Measurements from ENCODE around the gene TBPL2. TPM values are rescaled to one million over a fixed set of nuclear protein-coding genes. Genes with fewer than 3 reads are reported as not detected.

The TBPL2 gene
- not detected in 2 replicates for total RNA-seq

GRCh38 chr14:55440385-55440784 lies at the start of gene TBPL2:
TSS of gene TBPL2 (minus strand) at chr14:55440616. CDS start at chr14:55440449, 167 bp downstream.

GRCh38 chr14:55411426-55412389 lies 28.7 kb downstream of the TBPL2 start, which contains the start of gene ATG14:
TSS of gene ATG14 (minus strand) at chr14:55411830. CDS start at chr14:55411822, 8 bp downstream.

Other genes with a start within 250 kb of the TBPL2 start
- 2.8 and 10.2 TPM in 2 replicates for gene DLGAP5, start 249.0 kb downstream of the TBPL2 start, total RNA-seq
- 20.6 and 26.7 TPM in 2 replicates for gene FBXO34, start 169.2 kb downstream of the TBPL2 start, total RNA-seq
- 15.6 and 17.5 TPM in 2 replicates for gene ATG14, start 28.8 kb downstream of the TBPL2 start, total RNA-seq
- 105 and 124 TPM in 2 replicates for gene KTN1, start 139.6 kb upstream of the TBPL2 start, total RNA-seq